ENCODE results near the gene SUPT4H1. TPM values are rescaled to one million over a fixed set of nuclear protein-coding genes. Genes with fewer than 3 reads are reported as not detected.
A peak's percentile ranks its signal among the peaks of the same experiment; 100 is the strongest.

The SUPT4H1 gene
- total and polyA plus RNA-seq, 10 donors, result 37.8 to 106 (median 66.6) TPM

GRCh38 chr17:58353389-58353825 lies 1.4 kb upstream of the SUPT4H1 start:
- H3K4me1 ChIP-seq, result peaks cover 14 to 50% (median 38%) of the 10 kb centered on the region in 6 donors
- peaks cover 5 to 28% (median 26%) of the 10 kb centered on the region in 6 donors for H3K36me3 ChIP-seq
- intact Hi-C loops (cut with DNase I; ENCODE audit: low total_unique reads), result no loop called here
- H3K9me3 ChIP-seq, result no peaks in the 10 kb centered on the region
- peak overlapping the region in 5 of 8 donors; percentile 71 to 94 (median 87) for H3K4me3 ChIP-seq
- WGBS, 5 donors, result 36 to 49% (median 45%) methylated on average over 4 of the region's 4 CpGs
- peak overlapping the region; percentile 94 to 98 (median 97) for H3K27ac ChIP-seq
- no peak for DNase-seq
- no peak for TF ChIP-seq POLR2A (IDR thresholded peaks at IDR 0.05)
- TF ChIP-seq POLR2AphosphoS5 (IDR thresholded peaks at IDR 0.05), result no peak
- TF ChIP-seq CTCF (IDR thresholded peaks at IDR 0.05 in 8 of 11, conservative IDR thresholded peaks at IDR 0.05 in 3 of 11), result no peak
- H3K27me3 ChIP-seq (replicated peaks in 1 of 7), result no peaks in the 10 kb centered on the region

- WGBS, 5 donors, result 3 to 4% (median 3%) methylated on average over 26 of the region's 26 CpGs
- Histone ChIP-seq H3K4me1 (peaks cover 14 to 56% (median 42%) of the 10 kb centered on the region in 6 donors), H3K9me3 (no peaks in the 10 kb centered on the region), H3K27me3 (replicated peaks in 1 of 7) (no peaks in the 10 kb centered on the region), H3K4me3 (peak overlapping the region; percentile 71 to 96 (median 87)), H3K27ac (peak overlapping the region; percentile 94 to 98 (median 97)), H3K36me3 (peaks cover 5 to 34% (median 32%) of the 10 kb centered on the region in 6 donors)
- intact Hi-C loops (cut with DNase I; ENCODE audit: low total_unique reads), result no loop called here
- TF ChIP-seq POLR2A (IDR thresholded peaks at IDR 0.05) (peak in 1 of 3 donors; percentile 49), POLR2AphosphoS5 (IDR thresholded peaks at IDR 0.05) (peak in 2 of 3 donors; percentile 49 to 54), CTCF (IDR thresholded peaks at IDR 0.05 in 8 of 11, conservative IDR thresholded peaks at IDR 0.05 in 3 of 11) (no peak)
- peak; percentile 82 for DNase-seq
These were observed 791 bp upstream of the SUPT4H1 start for GRCh38 chr17:58352596-58353388.

- no peak for DNase-seq
- peak overlapping the region; percentile 94 to 98 (median 97) for H3K27ac ChIP-seq
- 49 to 72% (median 53%) methylated on average over 4 of the region's 4 CpGs for WGBS, 5 donors
- H3K27me3 ChIP-seq (replicated peaks in 1 of 7), result no peaks in the 10 kb centered on the region
- intact Hi-C loops (cut with DNase I; ENCODE audit: low total_unique reads), result no loop called here
- H3K9me3 ChIP-seq, result no peaks in the 10 kb centered on the region
- peak overlapping the region; percentile 71 to 96 (median 87) for H3K4me3 ChIP-seq
- peaks cover 5 to 50% (median 48%) of the 10 kb centered on the region in 6 donors for H3K36me3 ChIP-seq
- peaks cover 14 to 72% (median 44%) of the 10 kb centered on the region in 6 donors for H3K4me1 ChIP-seq
- TF ChIP-seq CTCF (IDR thresholded peaks at IDR 0.05 in 8 of 11, conservative IDR thresholded peaks at IDR 0.05 in 3 of 11) (no peak), POLR2AphosphoS5 (IDR thresholded peaks at IDR 0.05) (no peak), POLR2A (IDR thresholded peaks at IDR 0.05) (no peak)
These were observed 819 bp downstream of the SUPT4H1 start for GRCh38 chr17:58351182-58351581.

GRCh38 chr17:58348038-58348437 lies 4.0 kb downstream of the SUPT4H1 start:
- no peaks in the 10 kb centered on the region for H3K9me3 ChIP-seq
- WGBS, 5 donors, result 82 to 94% (median 83%) methylated on average over 1 of the region's 1 CpG

More at GRCh38 chr17:58348038-58348437, 4.0 kb downstream of the SUPT4H1 start:
- DNase-seq, result no peak
- intact Hi-C loops (cut with DNase I; ENCODE audit: low total_unique reads), result no loop called here
- Histone ChIP-seq H3K36me3 (peaks cover 8 to 80% (median 62%) of the 10 kb centered on the region in 6 donors), H3K4me3 (no peak overlapping the region), H3K4me1 (peaks cover 39 to 93% (median 67%) of the 10 kb centered on the region in 6 donors), H3K27me3 (replicated peaks in 1 of 7) (no peaks in the 10 kb centered on the region), H3K27ac (peak overlapping the region in 1 of 8 donors; percentile 26)
- no peak for TF ChIP-seq POLR2AphosphoS5 (IDR thresholded peaks at IDR 0.05)

Data from spleen (tissue), 11 donors.